NCI-H1930 (cell line): Measurements from ENCODE around the gene AURKAIP1.
A peak's percentile ranks its signal among the peaks of the same experiment; 100 is the strongest.

ENCODE experiments used
- DNase-seq, 2 experiments: peaks; one replicate each; lab custom pipeline; 2025; lab: John Stamatoyannopoulos, UW

Gene AURKAIP1

DNA sequence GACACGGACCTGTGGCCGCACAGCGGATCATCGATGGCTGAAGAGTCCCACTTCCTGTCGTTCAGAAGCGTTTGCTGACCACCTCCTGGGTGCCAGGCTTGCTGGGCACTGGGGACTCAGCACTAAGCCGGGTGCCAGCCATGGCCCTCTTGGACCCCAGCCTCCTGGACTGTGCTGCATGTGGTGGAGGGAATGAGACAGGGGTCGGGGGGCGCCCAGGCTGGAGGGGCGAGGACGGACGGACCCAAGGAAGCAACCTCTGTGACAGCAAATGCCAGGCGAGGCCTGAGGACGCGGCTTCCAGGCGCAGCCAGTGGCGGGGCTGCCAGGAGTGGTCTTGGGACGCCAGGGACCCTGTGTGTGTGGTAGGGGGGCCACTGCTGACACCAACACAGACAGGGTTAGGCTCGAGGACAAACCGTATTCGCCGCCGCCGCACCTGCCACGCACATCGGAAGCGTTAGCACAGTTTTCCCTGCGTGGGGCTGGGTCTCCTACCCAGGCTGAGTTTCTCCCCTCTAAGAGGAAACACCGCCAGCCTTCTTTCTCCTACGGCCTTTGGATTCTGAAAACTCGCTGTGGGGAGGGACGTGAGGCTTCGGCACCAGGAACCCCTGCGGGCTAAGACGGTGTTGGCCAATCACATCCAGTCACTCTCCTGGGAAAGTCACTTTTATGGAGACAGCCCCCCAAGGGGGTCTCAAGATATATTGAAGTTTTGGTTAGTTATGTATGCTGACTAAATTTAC is 13.6 kb downstream of the AURKAIP1 start:
- no peak for DNase-seq

DNA sequence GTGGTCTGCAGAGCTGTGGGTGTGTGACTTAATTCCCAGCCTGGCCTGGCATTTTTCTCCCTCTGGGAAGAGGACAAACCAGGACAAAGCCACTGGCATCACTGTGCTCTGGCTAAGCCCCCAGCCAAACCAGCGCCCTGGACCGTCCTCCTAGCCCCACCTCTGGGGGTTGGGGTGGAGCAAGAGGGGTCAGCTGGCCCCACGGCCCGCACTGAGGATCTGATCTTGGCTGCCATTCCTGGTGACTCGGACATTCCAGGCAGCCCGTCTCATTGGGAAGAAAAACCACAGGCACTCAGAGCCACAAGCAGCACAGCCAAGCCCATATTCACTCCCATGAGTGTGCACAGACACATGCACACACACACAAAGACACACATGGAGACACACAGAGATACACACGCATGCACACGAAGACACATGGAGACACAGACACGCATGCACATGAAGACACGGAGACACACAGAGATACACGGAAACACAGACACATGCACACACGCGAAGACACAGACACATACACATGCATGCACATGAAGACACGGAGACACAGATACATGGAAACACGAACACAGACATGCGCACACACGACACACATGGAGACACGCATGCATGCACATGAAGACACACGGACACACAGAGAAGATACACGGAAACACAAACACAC is 14.4 kb downstream of the AURKAIP1 start:
- DNase-seq = no peak

DNA sequence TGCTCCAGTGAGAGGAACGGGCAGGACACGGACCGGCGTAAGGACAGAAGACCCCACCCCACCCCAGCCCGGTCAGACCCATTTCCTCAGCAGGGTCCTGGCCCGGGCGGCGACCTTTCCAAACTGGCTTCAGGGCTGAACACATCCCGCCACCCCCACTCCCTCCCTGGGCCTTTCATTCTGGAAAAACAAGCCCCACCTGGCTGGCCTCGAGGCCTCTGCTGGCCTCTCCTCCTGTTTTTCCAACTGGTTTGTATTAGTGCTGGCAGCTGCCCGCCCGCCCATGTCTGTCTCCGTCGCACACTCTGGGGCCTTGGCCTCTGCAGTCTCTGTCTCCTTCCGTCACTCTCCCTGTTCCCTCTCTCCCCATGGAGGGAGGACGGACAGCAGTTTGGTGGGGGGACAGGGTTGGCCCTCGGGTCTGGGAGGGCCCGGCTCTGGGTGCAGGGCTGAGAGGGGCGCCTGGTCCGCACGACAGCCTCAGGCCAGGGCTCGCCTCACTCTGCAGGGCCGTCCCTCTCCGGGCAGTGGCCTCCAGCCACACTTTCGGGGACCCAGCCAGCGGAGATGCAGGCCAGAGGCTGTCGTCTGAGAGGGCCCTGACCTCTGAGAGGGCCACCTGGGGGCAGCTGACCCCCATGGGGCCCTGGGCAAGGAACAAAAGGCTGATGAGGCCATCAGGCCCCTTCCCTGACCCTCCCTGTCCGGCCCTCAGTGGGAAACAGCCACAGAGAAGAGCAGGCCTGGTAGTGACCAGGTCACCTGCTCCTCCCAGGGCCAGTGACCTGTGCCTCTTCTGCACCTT is 15.1 kb downstream of the AURKAIP1 start:
- DNase-seq = no peak

DNA sequence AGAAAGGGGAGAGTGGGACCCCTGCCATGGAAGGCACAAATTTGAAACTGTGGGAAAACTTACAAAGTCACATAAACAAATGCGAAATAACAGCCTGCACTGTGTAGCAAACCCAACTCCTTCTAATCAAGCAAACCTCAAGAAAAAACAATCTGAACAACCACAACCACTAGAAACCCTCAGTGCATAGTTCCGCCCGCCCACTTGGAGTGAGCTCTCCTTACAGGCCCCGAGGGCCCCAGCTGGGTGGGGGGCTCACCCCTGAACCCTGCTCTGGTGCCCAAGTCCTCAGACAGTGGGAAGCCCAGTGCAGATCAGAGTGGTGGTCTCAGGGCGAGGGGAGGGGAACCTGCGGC is 15.7 kb downstream of the AURKAIP1 start:
- no peak for DNase-seq

DNA sequence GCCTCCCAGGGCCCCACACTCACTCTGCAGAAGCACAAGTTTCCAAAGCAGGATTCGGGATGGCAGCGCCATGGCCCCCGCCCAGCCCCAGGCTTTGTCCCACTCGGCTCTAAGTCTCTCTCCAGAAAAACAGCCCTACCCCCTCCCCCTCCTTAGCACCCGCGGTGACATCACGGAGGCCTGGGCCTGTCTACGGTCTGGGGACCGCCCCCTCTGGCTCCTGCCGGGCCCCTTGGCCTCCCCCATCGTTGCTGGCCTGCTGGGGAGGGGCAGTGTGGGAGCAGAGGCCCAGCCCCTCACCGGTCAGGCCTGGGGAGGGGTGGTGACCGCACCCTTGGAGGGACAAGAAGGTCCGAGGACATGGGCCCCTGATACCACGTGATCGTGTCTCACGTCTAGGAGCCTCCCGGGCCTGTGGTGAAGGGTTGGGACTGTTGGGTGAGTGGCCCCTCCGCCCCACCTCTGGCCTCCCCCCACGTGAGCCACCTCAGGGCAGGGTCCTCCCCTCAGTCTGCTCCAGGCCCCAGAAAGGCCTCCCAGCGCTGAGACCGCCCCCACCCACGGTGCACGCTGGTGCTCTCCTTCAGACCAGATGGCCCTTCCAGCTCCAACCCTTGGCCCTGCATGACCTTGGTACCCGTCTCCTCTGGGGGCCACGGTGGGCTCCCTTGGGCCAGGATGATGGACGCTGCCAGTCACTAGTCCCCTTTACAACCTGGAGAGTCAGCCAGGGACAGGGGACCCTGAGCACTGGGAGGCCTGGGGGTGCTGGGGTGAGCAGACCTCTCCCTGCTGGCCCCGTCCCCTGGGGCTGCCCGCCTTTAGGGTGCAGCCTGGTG is 16.4 kb downstream of the AURKAIP1 start, which contains the start of gene MXRA8:
TSS of gene MXRA8 (minus strand) at position 123 of the 839 bp plus-strand sequence. CDS start at position 72, 51 bp downstream.
- no peak for DNase-seq

DNA sequence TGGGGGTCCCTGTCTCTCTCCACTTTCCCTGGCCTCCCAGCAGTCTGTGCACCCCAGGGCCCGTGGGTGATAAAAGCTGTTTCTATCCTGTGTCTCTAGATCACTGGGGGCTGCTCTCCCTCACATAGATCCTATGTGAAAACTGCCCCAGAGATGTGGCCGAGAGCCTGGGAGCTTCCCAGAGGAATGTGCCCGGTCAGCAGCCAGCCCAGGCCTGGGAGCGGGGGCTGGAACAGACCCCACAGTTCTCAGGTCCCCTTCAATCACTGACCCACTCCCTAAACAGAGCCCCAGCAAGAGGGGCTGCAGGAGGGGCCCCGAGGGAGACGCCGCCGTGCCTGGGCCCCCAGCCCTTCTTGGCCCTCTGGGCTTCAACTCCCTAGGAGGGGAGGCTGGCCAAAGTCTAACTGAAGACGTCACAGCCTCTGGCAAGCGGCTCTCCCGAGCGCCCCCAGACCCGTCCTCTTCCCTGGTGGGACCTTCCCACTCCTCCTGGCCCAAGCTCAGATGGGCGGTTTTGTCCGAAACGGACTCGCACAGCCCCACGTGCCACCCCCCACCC is 17.1 kb downstream of the AURKAIP1 start:
- DNase-seq = no peak

DNA sequence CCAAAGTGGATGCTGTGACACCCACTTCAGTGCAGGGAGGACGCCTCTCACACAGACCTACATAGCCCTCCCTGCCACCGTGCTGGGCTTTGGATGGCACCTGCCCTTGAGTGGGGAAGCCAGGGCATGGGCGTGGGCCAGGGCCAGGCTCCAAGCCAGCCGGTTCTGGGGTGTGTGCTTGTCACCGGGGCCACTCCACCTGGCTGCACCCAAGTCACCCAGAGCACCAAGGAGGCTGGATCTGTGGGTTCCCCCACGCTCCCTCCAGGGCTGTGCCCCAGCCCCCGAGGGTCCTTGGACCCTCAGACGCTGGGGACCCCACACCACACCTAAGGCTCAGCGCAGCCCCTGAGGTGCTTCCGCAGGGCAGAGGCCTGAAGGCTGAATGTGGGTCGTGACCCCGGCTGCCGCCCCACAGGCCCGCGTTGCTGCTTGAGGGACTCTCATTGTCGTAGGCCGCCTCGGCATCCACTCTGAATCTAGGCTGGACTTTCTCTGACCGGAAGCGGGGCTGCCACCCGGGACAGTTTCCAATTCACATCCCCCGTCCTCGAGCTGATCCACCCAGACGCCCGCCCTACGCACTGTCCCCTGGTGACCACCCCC is 18.1 kb downstream of the AURKAIP1 start:
- DNase-seq = no peak

DNA sequence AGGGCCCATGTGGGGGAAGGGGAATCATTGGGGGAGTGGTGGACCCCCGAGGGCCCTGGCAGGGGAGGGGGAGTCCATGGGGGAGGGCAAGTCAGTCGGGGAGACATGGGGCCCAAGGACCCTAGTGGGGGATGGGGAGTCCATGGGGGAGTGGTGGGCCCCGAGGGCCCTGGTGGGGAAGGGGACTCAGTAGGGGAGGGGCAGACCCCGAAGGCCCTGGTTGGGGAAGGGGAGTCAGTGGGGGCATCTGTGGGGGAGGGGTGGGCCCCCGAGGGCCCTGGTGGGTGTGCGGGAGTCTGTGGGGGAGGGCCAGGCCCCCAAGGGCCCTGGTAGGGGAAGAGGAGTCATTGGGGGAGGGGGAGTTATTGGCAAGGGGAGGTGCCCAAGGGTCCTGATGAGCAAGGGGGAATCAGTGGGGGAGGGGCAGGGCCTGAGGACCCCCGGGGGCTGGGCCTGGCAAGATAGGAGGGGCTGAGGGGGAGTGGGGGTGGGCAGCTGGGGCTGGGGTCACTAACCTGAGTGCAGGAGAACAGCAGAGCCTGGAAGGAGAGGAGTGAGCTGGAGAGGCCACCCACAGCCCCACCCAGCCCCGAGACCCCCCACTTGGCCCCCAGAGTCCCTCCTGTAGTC is 18.7 kb downstream of the AURKAIP1 start:
- no peak for DNase-seq

DNA sequence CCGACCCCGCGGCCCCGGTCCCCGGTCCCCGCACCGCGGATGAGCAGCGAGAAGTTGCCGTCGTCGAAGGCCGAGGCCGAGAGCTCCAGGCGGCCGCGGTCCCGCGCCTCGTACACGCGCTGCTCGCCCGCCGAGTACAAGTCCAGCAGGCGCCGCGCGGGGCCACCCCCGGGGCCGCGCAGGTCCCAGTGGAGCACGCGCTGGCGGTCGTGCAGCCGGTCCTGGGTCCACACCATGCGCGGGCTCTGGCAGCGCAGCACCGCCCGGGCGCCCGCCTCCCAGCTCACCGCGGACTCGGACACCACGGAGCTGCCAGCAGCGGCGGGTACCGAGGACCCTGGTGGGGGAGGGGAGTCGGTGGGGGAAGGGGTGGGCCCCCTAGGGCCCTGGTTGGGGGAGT is 19.6 kb downstream of the AURKAIP1 start:
- no peak for DNase-seq

DNA sequence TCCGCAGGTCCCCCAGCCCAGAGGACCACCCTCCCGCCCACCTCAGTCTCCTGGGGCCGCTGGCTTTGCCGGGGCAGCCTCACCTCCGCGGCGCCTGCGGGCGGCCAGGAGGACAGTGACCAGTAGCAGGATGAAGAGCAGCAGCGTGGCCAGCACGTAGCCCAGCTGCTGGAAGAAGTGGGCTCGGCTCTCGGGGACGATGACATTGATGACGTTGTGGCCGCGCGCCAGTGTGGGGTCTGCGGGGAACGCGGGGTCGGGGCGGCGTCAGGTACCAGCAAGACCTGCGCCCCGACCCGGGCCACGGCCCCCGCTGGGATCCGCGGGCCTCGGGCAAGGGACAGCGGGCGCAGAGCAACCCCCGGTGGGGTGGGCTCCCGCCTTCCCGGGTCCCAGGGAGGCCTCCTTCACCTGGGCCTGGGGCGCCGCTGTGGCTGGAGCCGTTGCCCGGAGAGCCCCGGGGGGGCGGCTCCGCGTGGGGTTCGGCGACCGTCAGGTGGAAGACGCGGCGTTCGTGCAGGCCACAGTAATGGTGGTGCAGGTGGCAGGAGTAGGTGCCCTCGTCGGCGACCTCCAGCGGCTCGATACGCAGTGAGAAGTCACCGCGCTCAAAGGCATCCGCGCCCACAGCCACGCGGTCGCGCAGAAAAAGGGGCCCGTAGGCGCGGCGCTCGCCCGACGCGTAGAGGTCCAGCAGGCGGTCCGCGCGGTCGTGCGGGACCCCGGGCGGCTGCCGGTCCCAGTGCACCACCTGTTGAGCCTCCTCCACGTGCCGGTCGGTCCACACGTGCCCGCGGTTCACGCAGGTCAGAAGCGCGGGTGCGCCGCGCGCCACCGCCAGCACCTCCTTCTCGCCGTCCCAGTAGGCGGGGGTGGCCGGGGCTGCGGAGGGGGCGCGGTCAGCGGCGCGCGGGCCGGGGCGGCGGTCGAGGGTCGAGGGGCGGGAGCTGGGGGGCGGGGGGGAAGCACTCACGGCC is 20.4 kb downstream of the AURKAIP1 start:
- no peak for DNase-seq

DNA sequence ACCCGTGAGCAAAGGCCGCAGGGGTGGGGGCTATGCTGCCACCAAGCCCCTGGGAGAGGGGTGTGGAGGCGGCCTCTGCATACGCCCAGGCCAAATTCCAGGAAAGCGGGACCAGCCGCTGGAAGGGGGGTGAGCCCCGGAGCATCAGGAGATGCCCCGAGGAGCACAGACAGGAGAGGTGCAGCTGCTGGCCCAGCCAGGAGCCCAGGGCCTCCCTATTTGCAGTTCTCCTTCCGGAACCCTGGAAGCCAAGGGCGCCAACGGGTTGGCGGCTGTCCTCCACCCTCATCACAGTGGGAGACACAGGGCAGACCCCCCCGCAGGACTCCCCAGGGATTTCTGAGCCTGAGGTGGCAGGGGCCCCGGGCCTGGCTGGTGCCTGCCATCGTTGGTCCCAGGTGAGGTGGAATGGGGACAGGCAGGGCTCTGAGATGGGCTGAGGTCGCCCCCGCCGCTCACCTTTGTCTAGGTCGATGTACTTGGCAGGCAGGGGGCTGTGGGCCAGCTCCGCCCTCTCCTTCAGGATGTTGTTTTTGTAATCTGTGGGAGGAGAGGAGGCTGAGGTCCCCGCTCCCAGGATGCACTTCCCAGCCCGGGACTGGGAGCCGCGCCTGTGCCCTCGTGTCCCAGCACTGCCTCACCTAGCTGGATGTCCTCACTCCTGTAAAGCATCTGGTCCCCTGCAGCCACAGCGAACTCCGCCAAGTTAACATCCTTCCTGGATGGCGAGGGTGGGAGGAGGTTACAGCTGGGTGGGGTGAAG is 21.4 kb downstream of the AURKAIP1 start:
- no peak for DNase-seq

DNA sequence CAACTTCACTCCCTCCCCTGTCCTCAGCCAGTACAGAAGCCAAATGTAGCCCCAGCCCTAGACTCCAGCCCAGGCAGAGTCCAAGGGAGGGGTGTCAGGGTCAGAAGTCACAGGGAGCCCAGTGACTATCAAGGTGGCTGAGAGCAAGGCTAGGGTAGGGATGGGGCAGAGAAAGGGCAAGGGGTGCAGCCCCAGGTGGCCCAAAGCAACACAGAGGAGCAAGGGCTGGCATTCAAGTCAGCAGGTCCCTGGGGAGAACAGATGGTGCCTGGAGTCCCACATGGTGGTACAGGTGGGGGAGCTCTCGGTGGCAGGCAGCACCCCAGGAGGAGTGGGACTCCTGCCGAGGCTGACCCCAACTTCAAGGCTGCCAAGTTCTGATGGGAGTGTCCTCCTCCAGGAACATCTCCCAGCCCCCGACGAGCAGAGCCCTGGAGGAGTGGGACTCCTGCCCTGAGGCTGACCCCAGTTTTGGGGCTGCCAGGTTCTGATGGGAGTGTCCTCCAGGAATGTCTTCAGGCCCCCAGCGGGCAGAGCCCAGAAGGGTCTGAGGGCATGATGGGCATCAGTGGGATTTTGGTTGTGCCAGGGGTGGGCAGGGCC is 22.1 kb downstream of the AURKAIP1 start:
- DNase-seq = no peak

DNA sequence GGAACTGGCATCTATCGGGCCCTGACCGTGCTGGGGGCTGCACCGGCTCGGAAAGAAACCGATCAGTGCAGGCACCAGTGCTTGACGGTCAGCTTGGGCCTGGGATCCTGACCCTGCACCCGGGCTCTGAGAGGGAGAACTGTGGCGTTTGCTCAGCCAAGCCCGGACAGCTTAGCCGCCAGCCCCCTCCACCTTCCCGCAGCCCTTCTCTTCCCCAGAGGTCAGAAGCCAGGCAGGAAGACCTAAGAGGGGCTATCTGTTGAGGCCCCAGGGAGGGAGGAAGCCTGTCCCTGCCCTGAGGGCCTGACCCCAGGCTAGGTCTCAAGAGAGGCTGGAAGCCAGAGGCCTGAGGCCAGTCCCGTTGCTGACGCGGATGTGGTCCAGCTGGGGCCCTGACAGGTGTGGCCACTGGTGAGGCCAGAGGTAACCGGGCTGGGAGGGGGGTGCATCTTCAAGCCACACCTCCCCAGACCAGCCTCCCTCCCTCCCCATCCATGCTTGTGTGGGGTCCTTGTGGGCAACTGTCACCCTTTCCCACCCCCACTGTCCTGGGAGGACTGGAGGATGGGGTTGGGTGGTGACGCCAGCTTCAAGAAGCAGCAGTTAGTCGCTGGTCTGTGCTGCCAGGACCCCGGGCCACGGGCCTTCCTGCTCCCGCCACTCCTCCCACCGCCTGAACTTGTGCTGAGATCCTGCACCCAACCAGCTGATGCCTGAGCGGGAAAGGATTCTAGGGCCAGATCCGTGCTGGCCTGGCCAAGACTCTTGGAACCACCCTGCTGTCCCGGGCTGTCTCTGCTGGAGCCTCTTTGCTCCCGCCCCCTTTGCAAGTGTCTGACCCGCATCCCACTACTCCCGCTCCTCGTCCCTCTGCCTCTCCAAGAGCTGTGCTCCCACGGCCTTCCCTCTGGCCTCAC is 23.2 kb downstream of the AURKAIP1 start:
- DNase-seq = no peak

DNA sequence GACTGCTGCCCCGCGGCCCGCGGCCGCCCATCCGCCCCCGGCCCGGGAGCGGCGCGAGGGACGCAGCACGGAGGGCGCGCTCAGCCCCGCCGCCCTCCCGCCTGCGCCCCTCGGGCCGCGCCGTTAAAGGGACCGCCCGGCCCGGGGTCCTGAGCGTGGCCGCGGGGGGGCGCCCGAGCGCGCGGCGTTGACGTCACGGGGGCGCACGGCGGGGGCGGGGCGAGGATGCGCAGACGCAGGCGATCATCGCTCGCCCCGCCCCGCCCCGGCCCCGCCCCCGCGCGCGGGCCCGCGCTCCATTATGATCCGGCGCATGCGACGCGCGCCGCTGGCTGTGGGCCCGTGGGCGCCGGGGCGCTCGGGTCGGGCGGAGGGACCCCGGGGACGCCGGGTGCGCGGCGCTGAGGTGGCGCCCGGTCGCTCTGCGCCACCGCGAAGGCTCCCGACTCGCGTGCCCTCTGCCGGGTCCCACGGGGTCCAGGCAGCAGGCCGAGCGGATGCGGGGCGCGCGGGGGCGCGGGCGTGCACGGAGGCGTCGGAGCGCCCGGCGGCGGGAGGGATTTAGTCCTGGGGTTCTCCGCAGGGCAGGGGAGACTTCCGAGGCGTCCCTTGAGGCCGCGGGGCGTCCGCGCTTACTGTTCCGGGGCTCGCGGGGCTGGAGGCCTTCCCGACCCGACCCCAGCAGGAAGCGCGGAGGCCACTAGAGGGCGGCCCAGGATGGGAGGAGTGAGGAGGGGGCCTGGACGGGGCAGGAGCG is 25.6 kb downstream of the AURKAIP1 start, which contains the start of gene DVL1:
TSS of gene DVL1 (minus strand) at position 163 of the 757 bp plus-strand sequence. CDS start 353 bp downstream, outside the sequence.
- DNase-seq = peak; percentile 62 to 75

DNA sequence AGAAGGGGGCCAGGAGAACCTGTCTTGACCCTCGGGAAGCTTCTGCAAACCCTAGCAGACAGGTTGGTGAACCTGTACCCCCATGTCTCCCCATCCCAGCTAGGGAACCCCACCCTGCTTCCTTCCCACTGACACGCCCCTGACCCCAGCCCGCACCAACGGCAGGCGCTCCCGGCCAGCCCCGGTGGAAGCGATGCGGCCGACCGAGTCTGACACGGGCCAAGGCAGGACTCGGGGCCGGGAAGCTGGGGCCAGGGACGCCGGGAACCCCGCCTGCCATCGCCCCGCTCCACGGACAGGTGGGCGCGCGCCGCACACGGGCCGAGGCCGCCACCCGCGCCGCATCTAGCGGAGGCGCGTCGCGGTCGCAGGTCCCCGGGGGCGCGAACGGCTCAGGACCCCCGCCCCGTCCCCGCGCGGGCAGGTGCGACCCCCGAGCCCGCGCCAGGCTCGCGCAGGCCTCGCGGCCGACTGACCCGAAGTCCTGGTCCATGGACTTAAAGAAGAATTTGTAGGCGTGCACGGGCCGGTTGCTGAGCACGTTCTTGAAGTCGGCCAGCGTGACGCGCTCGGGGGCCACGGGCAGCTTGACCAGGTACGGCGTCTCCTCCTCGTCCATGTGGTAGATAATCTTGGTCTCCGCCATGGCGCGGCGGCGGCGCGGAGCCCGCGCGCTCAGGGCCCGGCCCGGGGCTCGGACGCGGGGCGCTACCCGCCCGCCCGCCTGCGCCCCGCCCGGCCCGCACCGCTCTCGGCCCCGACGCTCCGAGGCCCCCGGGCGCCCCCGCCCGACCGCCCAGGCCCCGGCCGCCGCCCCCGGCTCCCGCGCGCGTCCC is 26.4 kb downstream of the AURKAIP1 start:
- no peak for DNase-seq
